Neural cell (in vitro differentiated cells): ENCODE data around the gene BLTP2.

Source experiments
- CTCF ChIP-seq: fragments of 450-650 bp; IDR thresholded peaks from 2 replicates; pipeline ENCODE4 v1.5.1; 2014; ENCODE audit warnings: antibody characterized with exemption, mild to moderate bottlenecking, moderate library complexity; ENCODE audit not compliant: poor library complexity, severe bottlenecking
- EP300 ChIP-seq: fragments of 450-650 bp; conservative IDR thresholded peaks from 2 replicates; pipeline ENCODE4 v1.6.1; 2014; ENCODE audit warnings: antibody characterized with exemption, mild to moderate bottlenecking, moderate library complexity; ENCODE audit not compliant: poor library complexity, severe bottlenecking
- EZH2 ChIP-seq: fragments of 200-600, 300-800 bp; shearing (Covaris generic), sonication (generic); IDR thresholded peaks from 2 replicates; pipeline ENCODE4 v1.6.1; 2014; ENCODE audit warnings: antibody characterized with exemption, low read length, borderline replicate concordance, mild to moderate bottlenecking; ENCODE audit not compliant: insufficient read depth, poor library complexity, severe bottlenecking
- MXI1 ChIP-seq: fragments of 450-650 bp; conservative IDR thresholded peaks from 2 replicates; pipeline ENCODE4 v1.6.1; 2014; ENCODE audit warnings: antibody characterized with exemption, mild to moderate bottlenecking; ENCODE audit not compliant: poor library complexity, severe bottlenecking
- POLR2AphosphoS5 ChIP-seq: IDR thresholded peaks from 2 replicates; pipeline ENCODE4 v1.6.1; 2012
- RAD21 ChIP-seq: fragments of 450-650 bp; conservative IDR thresholded peaks from 2 replicates; pipeline ENCODE4 v1.6.1; 2014; ENCODE audit warnings: antibody characterized with exemption, mild to moderate bottlenecking, moderate library complexity
- REST ChIP-seq: IDR thresholded peaks from 2 replicates; pipeline ENCODE4 v1.6.1; 2012; ENCODE audit warnings: borderline replicate concordance
- TAF1 ChIP-seq: IDR thresholded peaks from 2 replicates; pipeline ENCODE4 v1.6.1; 2012; ENCODE audit warnings: low read depth

GRCh38 chr17:28689011-28689410 lies 44.1 kb upstream of the BLTP2 start:
- TF ChIP-seq CTCF (no peak), MXI1 (no peak), POLR2AphosphoS5 (no peak), RAD21 (no peak), EP300 (no peak), EZH2 (no peak), TAF1 (no peak), REST (no peak)
